SK-N-MC (cell line): Measurements from ENCODE around the gene MACROD2.

ENCODE experiments used
- EZH2 ChIP-seq: fragments of 200-600 bp; sonication (generic); IDR thresholded peaks from one replicate; pipeline ENCODE4 v1.6.1; 2017; ENCODE audit warnings: antibody characterized with exemption
- FOXP2 ChIP-seq: optimal IDR thresholded peaks from 2 replicates; pipeline ENCODE3; 2011; ENCODE audit warnings: mild to moderate bottlenecking, moderate library complexity; ENCODE audit not compliant: insufficient read depth; ENCODE audit errors: extremely low read length, control extremely low read depth
- POLR2AphosphoS5 ChIP-seq: IDR thresholded peaks from 2 replicates; pipeline ENCODE4 v1.6.1; 2012; ENCODE audit warnings: mild to moderate bottlenecking, low read depth, low read length, borderline replicate concordance

DNA sequence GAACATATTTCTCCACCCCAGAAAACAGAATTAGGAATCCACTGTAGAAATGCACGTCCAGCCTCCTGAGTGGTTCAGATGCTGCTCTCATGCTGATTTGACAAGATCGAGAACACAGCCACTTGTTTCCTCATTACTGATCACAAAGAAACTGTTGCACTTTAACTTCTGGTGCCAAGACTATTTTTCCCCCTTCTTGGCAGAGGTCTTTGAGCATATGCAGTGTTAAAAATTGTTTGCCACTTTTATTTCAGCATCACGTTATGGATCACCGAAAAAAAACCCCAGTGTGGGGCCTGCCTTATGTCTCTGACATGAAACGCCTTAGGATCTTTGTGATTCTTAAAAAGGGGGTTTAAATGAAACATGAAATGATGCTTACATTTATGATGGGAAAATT, 1511.0 kb downstream of the MACROD2 start:
- no peak for TF ChIP-seq POLR2AphosphoS5
- no peak for TF ChIP-seq EZH2
- TF ChIP-seq FOXP2: no peak
